ENCODE results near the gene SLC7A11.

Gene SLC7A11

GRCh38 chr4:138177278-138177968 lies 64.7 kb downstream of the SLC7A11 start:
- DNase-seq (ENCODE audit: low read depth, low spot score) = no peak
- H3K27ac ChIP-seq = no peak overlapping the region

DNA sequence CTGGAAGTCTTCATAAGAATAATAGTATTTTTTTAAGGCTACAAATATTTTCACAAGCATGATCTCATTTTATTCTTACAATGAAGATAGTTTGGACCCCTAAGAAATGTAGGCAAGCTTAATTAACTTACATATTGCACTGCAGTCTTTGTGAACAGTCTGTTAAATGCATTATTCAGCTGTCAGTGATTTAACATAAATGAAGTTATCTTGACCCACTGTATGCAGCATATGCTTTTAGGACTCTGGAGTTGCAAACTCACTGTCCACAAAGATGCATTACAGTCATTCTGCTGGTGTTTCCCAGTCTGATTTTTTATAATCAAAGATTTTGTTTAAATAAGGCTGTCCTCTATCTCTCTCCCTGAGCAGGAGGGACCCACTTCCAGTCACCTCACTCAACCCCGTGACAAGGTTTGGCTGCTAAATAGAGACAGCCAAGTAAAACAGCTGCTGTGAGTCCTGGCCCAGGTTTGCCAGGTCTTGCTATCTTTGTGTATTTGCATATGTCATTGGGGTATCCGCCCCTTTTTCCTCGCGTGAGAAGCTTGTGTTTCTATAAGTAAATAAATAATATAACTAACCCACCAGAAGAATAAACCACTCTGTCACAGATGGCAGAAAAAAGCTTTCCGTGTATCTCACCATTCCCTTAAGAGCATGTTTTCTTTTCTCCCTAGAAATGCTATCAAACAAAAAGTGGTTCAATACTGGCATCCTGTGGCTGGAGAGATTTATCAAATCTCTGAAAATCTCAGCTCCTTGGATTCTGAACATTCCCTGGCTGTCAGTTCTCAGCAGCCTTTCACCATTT lies 67.0 kb downstream of the SLC7A11 start:
- no peak overlapping the region for H3K27ac ChIP-seq
- DNase-seq (ENCODE audit: low read depth, low spot score) = no peak

DNA sequence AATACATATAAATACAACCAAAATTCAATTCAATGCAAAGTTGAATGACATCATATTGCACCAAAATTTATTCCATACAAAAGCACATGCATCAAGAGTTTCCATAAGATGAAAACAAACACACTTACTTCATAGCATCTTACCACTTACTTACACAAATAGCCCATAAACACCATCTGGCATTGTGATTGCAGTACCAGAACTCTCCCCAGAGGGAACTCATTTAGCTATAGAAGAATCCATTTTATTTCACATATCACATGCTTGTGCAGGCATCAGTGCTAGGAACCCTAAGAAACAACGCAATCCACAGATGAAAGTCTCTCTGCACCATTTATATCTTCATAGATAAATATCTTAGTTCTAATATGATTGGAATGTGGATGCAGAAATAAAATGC lies 77.9 kb downstream of the SLC7A11 start:
- DNase-seq (ENCODE audit: low read depth, low spot score) = no peak
- no peak overlapping the region for H3K27ac ChIP-seq

GRCh38 chr4:138163171-138163570 lies 79.0 kb downstream of the SLC7A11 start:
- H3K27ac ChIP-seq = peak overlapping the region; percentile 10
- no peak for DNase-seq (ENCODE audit: low read depth, low spot score)

- H3K27ac ChIP-seq = peak overlapping the region; percentile 10
- DNase-seq (ENCODE audit: low read depth, low spot score) = peak; percentile 18
Observed at GRCh38 chr4:138162259-138162658, 79.9 kb downstream of the SLC7A11 start.

GRCh38 chr4:138161351-138161750 lies 80.8 kb downstream of the SLC7A11 start:
- no peak for DNase-seq (ENCODE audit: low read depth, low spot score)
- no peak overlapping the region for H3K27ac ChIP-seq

DNA sequence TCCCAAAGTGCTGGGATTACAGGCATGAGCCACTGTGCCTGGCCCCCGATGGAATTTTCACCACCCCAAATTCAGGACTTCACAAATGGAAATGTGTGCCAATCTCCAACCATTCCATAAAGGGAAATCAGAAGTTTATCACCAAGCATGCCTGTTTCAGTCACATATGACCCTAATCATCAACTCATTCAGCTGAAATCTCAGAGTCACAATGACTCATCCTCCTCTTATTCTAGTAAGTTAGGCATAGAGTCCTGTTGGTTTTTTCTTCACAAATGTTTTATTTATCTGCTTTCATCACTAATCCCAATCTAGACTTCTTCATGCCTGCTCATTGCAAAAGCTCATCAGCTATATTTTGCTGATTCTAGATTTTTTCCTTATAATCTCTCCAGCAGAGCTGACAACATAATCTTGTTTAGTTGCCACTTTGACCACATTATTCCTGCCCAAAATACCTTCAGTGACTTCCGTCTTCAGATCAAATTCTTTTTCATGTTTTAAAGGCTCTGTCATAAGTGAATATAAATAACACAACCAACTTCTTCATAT lies 83.3 kb downstream of the SLC7A11 start:
- peak; percentile 14 for DNase-seq (ENCODE audit: low read depth, low spot score)
- peak overlapping the region; percentile 11 for H3K27ac ChIP-seq

- no peak for DNase-seq (ENCODE audit: low read depth, low spot score)
- no peak overlapping the region for H3K27ac ChIP-seq
Observed at GRCh38 chr4:138140879-138141278, 101.3 kb downstream of the SLC7A11 start.

GRCh38 chr4:138138774-138139173 lies 103.4 kb downstream of the SLC7A11 start:
- no peak overlapping the region for H3K27ac ChIP-seq
- DNase-seq (ENCODE audit: low read depth, low spot score) = no peak

DNA sequence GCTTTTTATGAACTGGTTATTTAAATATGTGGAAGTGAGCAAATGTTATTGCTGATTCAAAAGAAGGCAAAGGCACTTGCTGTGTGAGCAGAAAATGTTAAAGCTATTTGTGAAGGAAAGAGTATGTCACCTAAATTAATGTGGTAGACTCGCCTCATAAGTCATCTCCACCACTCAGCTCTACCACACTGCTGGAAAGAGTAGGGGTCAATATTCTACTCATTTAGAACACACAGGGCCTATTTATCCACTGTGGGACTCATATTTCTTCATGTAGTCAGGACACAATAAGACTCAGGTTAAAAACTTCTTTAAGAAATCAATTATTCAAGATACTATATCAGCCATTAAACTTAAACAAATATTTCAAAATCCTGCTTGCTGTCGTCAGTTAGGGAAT lies 106.5 kb downstream of the SLC7A11 start:
- no peak overlapping the region for H3K27ac ChIP-seq
- no peak for DNase-seq (ENCODE audit: low read depth, low spot score)

DNA sequence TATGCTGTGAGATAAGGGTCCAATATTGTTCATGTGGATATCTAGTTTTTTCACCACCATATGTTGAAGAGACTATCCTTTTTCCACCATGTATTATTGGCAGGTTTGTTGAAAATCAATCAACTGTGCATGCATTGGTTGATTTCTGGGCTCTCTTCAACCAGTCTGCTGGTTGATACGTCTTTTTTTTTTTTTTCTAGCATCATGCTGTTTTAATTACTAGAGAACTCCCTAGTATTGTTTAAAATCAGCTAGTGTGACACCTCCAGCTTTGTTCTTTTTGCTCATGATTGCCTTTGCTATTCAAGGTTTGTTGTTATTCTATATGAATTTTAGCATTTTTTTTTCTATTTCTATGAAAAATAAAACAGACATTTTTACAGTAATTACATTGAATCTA lies 123.9 kb downstream of the SLC7A11 start:
- DNase-seq (ENCODE audit: low read depth, low spot score) = no peak
- no peak overlapping the region for H3K27ac ChIP-seq

DNA sequence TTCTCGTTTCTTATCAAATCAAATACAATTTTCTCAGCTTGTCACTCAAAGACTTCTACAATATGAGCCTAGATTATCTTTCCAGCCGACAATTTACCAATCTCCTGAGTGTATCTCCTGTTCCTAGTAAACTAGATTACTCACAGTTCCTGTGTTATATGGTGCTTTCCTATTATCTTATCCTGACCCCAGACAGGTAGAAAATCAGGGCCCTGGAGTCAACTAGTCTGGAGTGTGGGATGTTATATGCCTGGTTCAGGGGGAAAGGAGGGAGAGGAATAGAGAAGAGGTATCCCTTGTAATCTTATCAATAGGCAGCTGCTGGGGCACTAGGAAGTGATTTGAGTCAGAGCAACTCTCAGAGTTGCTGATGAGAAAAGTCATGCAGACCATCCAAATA lies 127.1 kb downstream of the SLC7A11 start:
- H3K27ac ChIP-seq = no peak overlapping the region
- DNase-seq (ENCODE audit: low read depth, low spot score) = no peak

GRCh38 chr4:138114434-138114833 lies 127.7 kb downstream of the SLC7A11 start:
- no peak for DNase-seq (ENCODE audit: low read depth, low spot score)
- H3K27ac ChIP-seq = no peak overlapping the region
